ENCODE results near the gene DGKH. TPM values are rescaled to one million over a fixed set of nuclear protein-coding genes. Genes with fewer than 3 reads are reported as not detected.

DGKH gene
- total and polyA plus RNA-seq, 9 of the 15 experiments (the other 6 are each of a cell fraction or from before 2014, with no cell fraction given), result 0.38 to 4.4 (median 3.1) TPM

DNA sequence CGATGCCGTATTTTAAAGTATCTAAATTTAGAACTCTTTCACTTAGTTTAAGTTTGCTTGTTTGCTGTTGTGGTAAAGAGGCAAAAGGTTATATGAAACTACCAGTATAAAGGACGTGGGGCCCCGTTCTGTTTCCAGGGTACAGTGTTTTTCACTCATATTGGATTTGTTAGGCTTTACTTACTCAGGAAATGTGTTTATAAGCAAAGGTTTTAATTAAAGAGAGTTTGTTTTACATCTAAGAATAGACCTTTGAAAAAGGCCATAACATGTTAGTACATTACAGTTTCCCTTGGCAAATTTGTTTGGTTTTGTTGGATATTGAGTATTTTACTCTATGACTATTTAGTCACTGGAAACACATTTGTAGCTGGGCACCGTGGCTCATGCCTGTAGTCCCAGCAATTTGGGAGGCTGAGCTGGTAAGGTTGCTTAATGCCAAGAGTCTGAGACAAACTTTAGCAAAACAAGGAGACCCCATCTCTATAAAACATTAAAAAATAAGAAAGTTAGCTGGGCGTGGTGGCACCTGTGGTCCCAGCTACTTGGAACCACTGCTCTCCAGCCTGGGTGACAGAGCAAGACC is 7.1 kb downstream of the DGKH start:
- ATAC-seq (peak; percentile 43), FAIRE-seq (no peak), DNase-seq (ENCODE audit: extremely low read depth in 1 of 4, low spot score in 3 of 4) (no peak)
- intact Hi-C loops (cut with micrococcal nuclease), result no loop called here
- no TSS peak for BruUV-seq (replicated peaks)
- ChIA-PET POLR2A (interaction anchor here (0.7 to 1.2 kb wide), 3 partner anchors 8 to 19 kb away, joined by 3 read pairs; no protein-coding TSS in a partner anchor), CTCF (ENCODE audit: low intra/inter-chr PET ratio) (no interaction called here)
- peak overlapping the region; percentile 36 to 73; a peak in 3 of 4 replicates for H3K9ac ChIP-seq (ENCODE audit: insufficient read depth in 1 of 2, low read depth in 2 of 2, low read length in 2 of 2)
- in situ Hi-C loops (cut with MboI), result no loop called here
- H4K20me1 ChIP-seq (replicated peaks; ENCODE audit: control insufficient read depth, insufficient read depth, low read length), result no peaks in the 10 kb centered on the region
- no peak overlapping the region for H3K4me3 ChIP-seq
- peaks cover 8% of the 10 kb centered on the region; the same call in 1 of the 3 replicates for H3K36me3 ChIP-seq (ENCODE audit: control insufficient read depth, insufficient read depth, low read length)
- TF ChIP-seq, protein P1, sequence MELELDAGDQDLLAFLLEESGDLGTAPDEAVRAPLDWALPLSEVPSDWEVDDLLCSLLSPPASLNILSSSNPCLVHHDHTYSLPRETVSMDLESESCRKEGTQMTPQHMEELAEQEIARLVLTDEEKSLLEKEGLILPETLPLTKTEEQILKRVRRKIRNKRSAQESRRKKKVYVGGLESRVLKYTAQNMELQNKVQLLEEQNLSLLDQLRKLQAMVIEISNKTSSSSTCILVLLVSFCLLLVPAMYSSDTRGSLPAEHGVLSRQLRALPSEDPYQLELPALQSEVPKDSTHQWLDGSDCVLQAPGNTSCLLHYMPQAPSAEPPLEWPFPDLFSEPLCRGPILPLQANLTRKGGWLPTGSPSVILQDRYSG (tag; conservative IDR thresholded peaks at IDR 0.05; ENCODE audit: low read depth), result 0 out of 2 replicates have a peak, but pooled peaks have one; percentile 33
- TF ChIP-seq, protein P2, sequence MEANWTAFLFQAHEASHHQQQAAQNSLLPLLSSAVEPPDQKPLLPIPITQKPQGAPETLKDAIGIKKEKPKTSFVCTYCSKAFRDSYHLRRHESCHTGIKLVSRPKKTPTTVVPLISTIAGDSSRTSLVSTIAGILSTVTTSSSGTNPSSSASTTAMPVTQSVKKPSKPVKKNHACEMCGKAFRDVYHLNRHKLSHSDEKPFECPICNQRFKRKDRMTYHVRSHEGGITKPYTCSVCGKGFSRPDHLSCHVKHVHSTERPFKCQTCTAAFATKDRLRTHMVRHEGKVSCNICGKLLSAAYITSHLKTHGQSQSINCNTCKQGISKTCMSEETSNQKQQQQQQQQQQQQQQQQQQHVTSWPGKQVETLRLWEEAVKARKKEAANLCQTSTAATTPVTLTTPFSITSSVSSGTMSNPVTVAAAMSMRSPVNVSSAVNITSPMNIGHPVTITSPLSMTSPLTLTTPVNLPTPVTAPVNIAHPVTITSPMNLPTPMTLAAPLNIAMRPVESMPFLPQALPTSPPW (CRISPR knock-in tag; IDR thresholded peaks at IDR 0.05), result 0 out of 2 replicates have a peak, but pooled peaks have one; percentile 5
- TF ChIP-seq, protein P3, sequence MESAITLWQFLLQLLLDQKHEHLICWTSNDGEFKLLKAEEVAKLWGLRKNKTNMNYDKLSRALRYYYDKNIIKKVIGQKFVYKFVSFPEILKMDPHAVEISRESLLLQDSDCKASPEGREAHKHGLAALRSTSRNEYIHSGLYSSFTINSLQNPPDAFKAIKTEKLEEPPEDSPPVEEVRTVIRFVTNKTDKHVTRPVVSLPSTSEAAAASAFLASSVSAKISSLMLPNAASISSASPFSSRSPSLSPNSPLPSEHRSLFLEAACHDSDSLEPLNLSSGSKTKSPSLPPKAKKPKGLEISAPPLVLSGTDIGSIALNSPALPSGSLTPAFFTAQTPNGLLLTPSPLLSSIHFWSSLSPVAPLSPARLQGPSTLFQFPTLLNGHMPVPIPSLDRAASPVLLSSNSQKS (CRISPR knock-in tag; IDR thresholded peaks at IDR 0.05), result no peak
- H3K4me2 ChIP-seq (ENCODE audit: insufficient read depth, low read length), result peak overlapping the region; percentile 62
- H3K9me3 ChIP-seq (replicated peaks; ENCODE audit: control insufficient read depth, insufficient read depth, low read depth, low read length), result peaks cover 3% of the 10 kb centered on the region
- H3K27ac ChIP-seq (ENCODE audit: extremely low read depth, low read depth, low read length), result peak overlapping the region; percentile 67
- 12% methylated on average over 6 of the region's 6 CpGs for WGBS (ENCODE audit: insufficient coverage, low coverage, missing lambda C conversion rate)
- H3K4me1 ChIP-seq (replicated peaks in 1 of 2; ENCODE audit: control insufficient read depth in 2 of 2, insufficient read depth in 2 of 2, low read length in 2 of 2), result peaks cover 3 to 10% of the 10 kb centered on the region in 2 experiments; a peak in 1 of 5 replicates
- H3K27me3 ChIP-seq (ENCODE audit: control insufficient read depth in 2 of 2, insufficient read depth in 2 of 2, low read length in 2 of 2), result no peaks in the 10 kb centered on the region
- H3K9me1 ChIP-seq (ENCODE audit: control insufficient read depth, insufficient read depth, low read length), result no peaks in the 10 kb centered on the region
- H2AFZ ChIP-seq (ENCODE audit: low read depth, low read length), result peak overlapping the region; percentile 71
- H3K79me2 ChIP-seq (ENCODE audit: control insufficient read depth, insufficient read depth, low read length), result peaks cover 3% of the 10 kb centered on the region; the same call in 1 of the 3 replicates

Data from K562 (cell line).